ENCODE data around the gene TNFSF13. TPM values are rescaled to one million over a fixed set of nuclear protein-coding genes. Genes with fewer than 3 reads are reported as not detected.

The TNFSF13 gene
- total and polyA plus RNA-seq, 2 donors (not counting 1 experiment from before 2014, with no cell fraction given) = 14.7 to 20.2 TPM

GRCh38 chr17:7560172-7561027, 1.9 kb downstream of the TNFSF13 start:
- peak overlapping the region; percentile 97 for H3K27ac ChIP-seq (ENCODE audit: low read length in 2 of 2)
- peaks cover 48% of the 10 kb centered on the region for H3K79me2 ChIP-seq (ENCODE audit: control insufficient read depth, insufficient read depth, low read length)
- H3K4me1 Mint-ChIP-seq = peaks cover 56% of the 10 kb centered on the region
- H3K9me3 Mint-ChIP-seq (ENCODE audit: insufficient read depth) = no peaks in the 10 kb centered on the region
- ChIA-PET CTCF (interaction anchor here (0.5 to 25.0 kb wide), 44 partner anchors 10 to 424 kb away, joined by 3 to 666 read pairs (median 5); partner anchors contain the start of genes ACAP1, CD68, FXR2 and MPDU1), POLR2A (interaction anchor here (0.5 to 4.3 kb wide), 17 partner anchors 8 to 283 kb away, joined by 3 to 32 read pairs (median 4); partner anchors contain the start of genes MPDU1, POLR2A, TP53 and ZBTB4)
- H3K27me3 Mint-ChIP-seq = no peaks in the 10 kb centered on the region
- ATAC-seq (ENCODE audit: low read depth) = peak; percentile 26
- peak; percentile 76 for DNase-seq
- H3K4me3 Mint-ChIP-seq = peak overlapping the region; percentile 97
- peak overlapping the region; percentile 8 for H3K9ac ChIP-seq (ENCODE audit: low read length)
- H3K4me2 ChIP-seq (replicated peaks; ENCODE audit: low read depth, low read length, poor library complexity, severe bottlenecking) = peak overlapping the region; percentile 96
- peak overlapping the region in 4 of 5 experiments; percentile 79 to 95 (median 82) for H3K4me3 ChIP-seq (ENCODE audit: control extremely low read depth in 1 of 5, extremely low read depth in 1 of 5, insufficient read depth in 1 of 5, low read depth in 2 of 5, low read length in 4 of 5)
- TF ChIP-seq CTCF (IDR thresholded peaks at IDR 0.05) (no peak), EZH2 (IDR thresholded peaks at IDR 0.05; ENCODE audit: borderline replicate concordance, insufficient read depth, low read depth, low read length, poor library complexity, severe bottlenecking) (no peak)
- H4K20me1 ChIP-seq (ENCODE audit: control insufficient read depth, insufficient read depth, low read length, poor library complexity, severe bottlenecking) = peaks cover 17% of the 10 kb centered on the region
- H3K27ac Mint-ChIP-seq = peak overlapping the region; percentile 98
- H3K4me1 ChIP-seq (ENCODE audit: control insufficient read depth in 2 of 2, insufficient read depth in 2 of 2, low read length in 2 of 2) = peaks cover 41 to 61% of the 10 kb centered on the region in 2 donors
- intact Hi-C loops (cut with micrococcal nuclease) = loop anchor here (1.0 to 5.0 kb wide), 11 partner anchors 8 to 323 kb away; partner anchors contain the start of genes ELP5, MPDU1, PHF23 and POLR2A
- 11% methylated on average over 10 of the region's 22 CpGs for WGBS (ENCODE audit: insufficient coverage)
- H3K36me3 ChIP-seq (replicated peaks in 1 of 2; ENCODE audit: control extremely low read depth in 1 of 2, control insufficient read depth in 1 of 2, extremely low read depth in 1 of 2, insufficient read depth in 2 of 2, low read length in 1 of 2) = peaks cover 2 to 26% of the 10 kb centered on the region in 2 experiments
- H2AFZ ChIP-seq (ENCODE audit: insufficient read depth, low read depth, low read length, poor library complexity, severe bottlenecking) = peak overlapping the region; percentile 81
- H3K9me3 ChIP-seq (ENCODE audit: control extremely low read depth in 1 of 3, control insufficient read depth in 2 of 3, insufficient read depth in 1 of 3, low read length in 2 of 3) = no peaks in the 10 kb centered on the region
- no peaks in the 10 kb centered on the region for H3K27me3 ChIP-seq (replicated peaks in 1 of 4; ENCODE audit: control extremely low read depth in 1 of 4, control insufficient read depth in 3 of 4, insufficient read depth in 4 of 4, low read length in 3 of 4)
